WTC11 (cell line): ENCODE data around the gene VTN. TPM values are rescaled to one million over a fixed set of nuclear protein-coding genes. Genes with fewer than 3 reads are reported as not detected.

Experiments used
- ATAC-seq: fragments of 200-7000 bp; cut with Tn5 transposase; 2 replicates; pipeline ENCODE4 v1.10.0; 2021; ENCODE audit warnings: mild to moderate bottlenecking, moderate library complexity
- CTCF ChIA-PET: fragments of 300-600 bp; sonication (Branson Sonifier 250); formaldehyde crosslinking; loops from one replicate; lab custom pipeline; 2021; ENCODE audit warnings: antibody characterized with exemption; lab: Charles Lee
- POLR2A ChIA-PET: fragments of 350-600 bp; sonication (Branson Sonifier 250); formaldehyde crosslinking; loops from one replicate; lab custom pipeline; 2021; ENCODE audit warnings: antibody characterized with exemption; lab: Charles Lee
- DNase-seq: peaks from one replicate; pipeline ENCODE4 v3.0.0; 2021; ENCODE audit warnings: low spot score
- H3K27ac Mint-ChIP-seq: 2 replicates; pipeline ENCODE4 v1.8.0; 2021; ENCODE audit warnings: mixed read lengths
- H3K27me3 Mint-ChIP-seq: 2 replicates; pipeline ENCODE4 v1.8.0; 2021; ENCODE audit warnings: low read depth, mild to moderate bottlenecking, moderate library complexity, mixed read lengths
- H3K36me3 Mint-ChIP-seq: 2 replicates; pipeline ENCODE4 v1.8.0; 2021; ENCODE audit warnings: mixed read lengths
- H3K4me1 Mint-ChIP-seq: 2 replicates; pipeline ENCODE4 v1.8.0; 2022; ENCODE audit warnings: mixed read lengths
- H3K4me3 Mint-ChIP-seq: 2 replicates; pipeline ENCODE4 v1.8.0; 2021; ENCODE audit warnings: mild to moderate bottlenecking, moderate library complexity, mixed read lengths
- H3K9me3 Mint-ChIP-seq: 2 replicates; pipeline ENCODE4 v1.8.0; 2021; ENCODE audit warnings: mixed read lengths
- CBFB ChIP-seq: sonication (generic); formaldehyde crosslinking; IDR thresholded peaks from 2 replicates; pipeline ENCODE4 v1.8.1; 2022; ENCODE audit warnings: mild to moderate bottlenecking, low read depth, missing genetic modification reagents
- EMX1 ChIP-seq: fragments of 250-450 bp; sonication (Bioruptor Pico); IDR thresholded peaks from 2 replicates; pipeline ENCODE4 v1.8.0; 2021; ENCODE audit warnings: mild to moderate bottlenecking
- ESRRA ChIP-seq: sonication (generic); formaldehyde crosslinking; IDR thresholded peaks from 2 replicates; pipeline ENCODE4 v1.8.1; 2022; ENCODE audit warnings: mild to moderate bottlenecking, missing genetic modification reagents, borderline replicate concordance
- FOXP1 ChIP-seq: sonication (generic); formaldehyde crosslinking; IDR thresholded peaks from 2 replicates; pipeline ENCODE4 v1.8.0; 2022; ENCODE audit warnings: missing genetic modification reagents, mild to moderate bottlenecking, moderate library complexity, borderline replicate concordance
- NR3C1 ChIP-seq: sonication (generic); formaldehyde crosslinking; conservative IDR thresholded peaks from 2 replicates; pipeline ENCODE4 v1.8.1; 2023; ENCODE audit warnings: low read depth, mild to moderate bottlenecking, missing genetic modification reagents
- OVOL2 ChIP-seq: fragments of 250-450 bp; sonication (Bioruptor Pico); IDR thresholded peaks from 2 replicates; pipeline ENCODE4 v1.9.0; 2021; ENCODE audit warnings: mild to moderate bottlenecking, borderline replicate concordance
- PRRX2 ChIP-seq: fragments of 250-450 bp; sonication (Bioruptor Pico); IDR thresholded peaks from 2 replicates; pipeline ENCODE4 v1.8.0; 2021; ENCODE audit warnings: mild to moderate bottlenecking
- SP1 ChIP-seq: sonication (generic); formaldehyde crosslinking; conservative IDR thresholded peaks from 2 replicates; pipeline ENCODE4 v1.8.1; 2022; ENCODE audit warnings: missing genetic modification reagents
- TEAD4 ChIP-seq: sonication (generic); formaldehyde crosslinking; IDR thresholded peaks from 2 replicates; pipeline ENCODE4 v1.8.0; 2022; ENCODE audit warnings: mild to moderate bottlenecking, missing genetic modification reagents
- TP53 ChIP-seq: sonication (generic); formaldehyde crosslinking; IDR thresholded peaks from 2 replicates; pipeline ENCODE4 v1.8.1; 2023; ENCODE audit warnings: mild to moderate bottlenecking, missing genetic modification reagents
- ZNF263 ChIP-seq: sonication (generic); formaldehyde crosslinking; IDR thresholded peaks from 2 replicates; pipeline ENCODE4 v1.8.1; 2022; ENCODE audit warnings: low read depth, mild to moderate bottlenecking, moderate library complexity, missing genetic modification reagents
- ZNF416 ChIP-seq: fragments of 250-450 bp; sonication (Bioruptor Pico); IDR thresholded peaks from 2 replicates; pipeline ENCODE4 v1.9.0; 2021; ENCODE audit warnings: mild to moderate bottlenecking, inconsistent platforms
- total RNA-seq: library from RNA; stranded (reverse); gene quantifications from 3 replicates; pipeline ENCODE4 v1.2.3, GENCODE V29; 2021
- TF ChIP-seq, protein P1 (sequence below): sonication (generic); formaldehyde crosslinking; IDR thresholded peaks from 2 replicates; pipeline ENCODE4 v1.8.1; 2023; ENCODE audit warnings: mild to moderate bottlenecking, missing genetic modification reagents
- TF ChIP-seq, protein P2 (sequence below): sonication (generic); formaldehyde crosslinking; IDR thresholded peaks from 2 replicates; pipeline ENCODE4 v1.8.0; 2022; ENCODE audit warnings: mild to moderate bottlenecking, missing genetic modification reagents
- TF ChIP-seq, protein P3 (sequence below): fragments of 200-600 bp; IDR thresholded peaks from 2 replicates; pipeline ENCODE4 v1.8.0; 2022; ENCODE audit warnings: antibody characterized with exemption
- TF ChIP-seq, protein P4 (sequence below): fragments of 250-450 bp; sonication (Bioruptor Pico); conservative IDR thresholded peaks from 2 replicates; pipeline ENCODE4 v1.9.0; 2021; ENCODE audit warnings: mild to moderate bottlenecking
- TF ChIP-seq, protein P5 (sequence below): sonication (generic); formaldehyde crosslinking; IDR thresholded peaks from 2 replicates; pipeline ENCODE4 v1.8.1; 2022; ENCODE audit warnings: missing genetic modification reagents, borderline replicate concordance
- TF ChIP-seq, protein P6 (sequence below): sonication (generic); formaldehyde crosslinking; IDR thresholded peaks from 2 replicates; pipeline ENCODE4 v1.8.1; 2023; ENCODE audit warnings: mild to moderate bottlenecking, missing genetic modification reagents
- TF ChIP-seq, protein P7 (sequence below): sonication (generic); formaldehyde crosslinking; IDR thresholded peaks from 2 replicates; pipeline ENCODE4 v1.8.0; 2022; ENCODE audit warnings: missing genetic modification reagents

VTN gene
- total RNA-seq, 1 experiment from 2014 or later = 1.6 TPM

DNA sequence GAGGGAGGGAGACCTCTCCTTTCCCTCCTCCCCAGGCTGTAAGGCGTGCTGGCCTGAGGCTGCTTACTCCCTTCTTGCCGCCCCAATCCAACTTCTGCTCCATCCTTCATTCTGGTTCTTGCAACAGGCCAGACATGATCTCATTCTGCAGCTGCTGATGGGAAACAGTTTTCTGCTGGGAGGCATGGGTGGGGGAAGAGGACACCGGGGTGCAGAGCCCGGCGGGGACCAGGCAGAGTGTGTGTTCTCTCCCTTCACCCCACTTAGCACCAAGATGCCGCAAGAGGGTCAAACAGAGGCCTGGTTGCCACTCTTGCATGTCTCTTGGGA, 2.8 kb upstream of the VTN start (continued):
- TF ChIP-seq ZNF263 (CRISPR knock-in tag) = no peak
- TF ChIP-seq TP53 (CRISPR knock-in tag) = no peak
- TF ChIP-seq TEAD4 (CRISPR knock-in tag) = no peak
- TF ChIP-seq, protein P1, sequence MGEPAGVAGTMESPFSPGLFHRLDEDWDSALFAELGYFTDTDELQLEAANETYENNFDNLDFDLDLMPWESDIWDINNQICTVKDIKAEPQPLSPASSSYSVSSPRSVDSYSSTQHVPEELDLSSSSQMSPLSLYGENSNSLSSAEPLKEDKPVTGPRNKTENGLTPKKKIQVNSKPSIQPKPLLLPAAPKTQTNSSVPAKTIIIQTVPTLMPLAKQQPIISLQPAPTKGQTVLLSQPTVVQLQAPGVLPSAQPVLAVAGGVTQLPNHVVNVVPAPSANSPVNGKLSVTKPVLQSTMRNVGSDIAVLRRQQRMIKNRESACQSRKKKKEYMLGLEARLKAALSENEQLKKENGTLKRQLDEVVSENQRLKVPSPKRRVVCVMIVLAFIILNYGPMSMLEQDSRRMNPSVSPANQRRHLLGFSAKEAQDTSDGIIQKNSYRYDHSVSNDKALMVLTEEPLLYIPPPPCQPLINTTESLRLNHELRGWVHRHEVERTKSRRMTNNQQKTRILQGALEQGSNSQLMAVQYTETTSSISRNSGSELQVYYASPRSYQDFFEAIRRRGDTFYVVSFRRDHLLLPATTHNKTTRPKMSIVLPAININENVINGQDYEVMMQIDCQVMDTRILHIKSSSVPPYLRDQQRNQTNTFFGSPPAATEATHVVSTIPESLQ = no peak

DNA sequence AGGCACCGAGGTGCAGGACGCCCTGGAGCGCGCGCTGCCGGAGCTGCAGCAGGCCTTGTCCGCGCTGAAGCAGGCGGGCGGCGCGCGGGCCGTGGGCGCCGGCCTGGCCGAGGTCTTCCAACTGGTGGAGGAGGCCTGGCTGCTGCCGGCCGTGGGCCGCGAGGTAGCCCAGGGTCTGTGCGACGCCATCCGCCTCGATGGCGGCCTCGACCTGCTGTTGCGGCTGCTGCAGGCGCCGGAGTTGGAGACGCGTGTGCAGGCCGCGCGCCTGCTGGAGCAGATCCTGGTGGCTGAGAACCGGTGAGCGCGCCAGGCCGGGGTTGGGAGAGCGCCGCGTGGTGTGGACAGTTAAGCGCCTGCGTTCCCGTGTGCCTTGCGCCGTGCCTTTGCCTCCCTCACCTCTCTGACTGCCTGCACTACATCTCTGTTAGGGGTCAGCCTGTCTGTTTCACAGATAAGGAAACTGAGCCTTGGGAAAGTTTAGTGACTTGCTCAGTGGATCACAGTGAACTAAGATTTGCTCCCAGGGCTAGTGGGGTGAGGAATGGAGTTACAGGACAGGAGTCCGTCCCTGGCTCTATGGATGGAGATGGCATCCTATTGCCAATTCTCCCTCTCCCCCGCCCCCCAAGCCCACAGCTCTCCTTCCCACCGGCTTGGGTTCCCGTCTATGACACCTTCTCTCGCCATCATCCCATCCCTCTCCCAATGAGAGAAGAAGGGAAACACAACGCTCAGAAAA, 2.3 kb upstream of the VTN start:
- CTCF ChIA-PET = interaction anchor here (0.6 to 2.4 kb wide), 4 partner anchors 36 to 89 kb away, joined by 4 to 15 read pairs (median 5); partner anchors contain the start of genes IFT20 and TNFAIP1
- no peak for ATAC-seq
- TF ChIP-seq OVOL2 (CRISPR knock-in tag) = no peak
- TF ChIP-seq NR3C1 (CRISPR knock-in tag) = 0 out of 2 replicates have a peak, but pooled peaks have one; percentile 74
- TF ChIP-seq, protein P2, sequence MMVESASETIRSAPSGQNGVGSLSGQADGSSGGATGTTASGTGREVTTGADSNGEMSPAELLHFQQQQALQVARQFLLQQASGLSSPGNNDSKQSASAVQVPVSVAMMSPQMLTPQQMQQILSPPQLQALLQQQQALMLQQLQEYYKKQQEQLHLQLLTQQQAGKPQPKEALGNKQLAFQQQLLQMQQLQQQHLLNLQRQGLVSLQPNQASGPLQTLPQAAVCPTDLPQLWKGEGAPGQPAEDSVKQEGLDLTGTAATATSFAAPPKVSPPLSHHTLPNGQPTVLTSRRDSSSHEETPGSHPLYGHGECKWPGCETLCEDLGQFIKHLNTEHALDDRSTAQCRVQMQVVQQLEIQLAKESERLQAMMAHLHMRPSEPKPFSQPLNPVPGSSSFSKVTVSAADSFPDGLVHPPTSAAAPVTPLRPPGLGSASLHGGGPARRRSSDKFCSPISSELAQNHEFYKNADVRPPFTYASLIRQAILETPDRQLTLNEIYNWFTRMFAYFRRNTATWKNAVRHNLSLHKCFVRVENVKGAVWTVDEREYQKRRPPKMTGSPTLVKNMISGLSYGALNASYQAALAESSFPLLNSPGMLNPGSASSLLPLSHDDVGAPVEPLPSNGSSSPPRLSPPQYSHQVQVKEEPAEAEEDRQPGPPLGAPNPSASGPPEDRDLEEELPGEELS (CRISPR knock-in tag) = 0 out of 2 replicates have a peak, but pooled peaks have one; percentile 47
- TF ChIP-seq, protein P3, sequence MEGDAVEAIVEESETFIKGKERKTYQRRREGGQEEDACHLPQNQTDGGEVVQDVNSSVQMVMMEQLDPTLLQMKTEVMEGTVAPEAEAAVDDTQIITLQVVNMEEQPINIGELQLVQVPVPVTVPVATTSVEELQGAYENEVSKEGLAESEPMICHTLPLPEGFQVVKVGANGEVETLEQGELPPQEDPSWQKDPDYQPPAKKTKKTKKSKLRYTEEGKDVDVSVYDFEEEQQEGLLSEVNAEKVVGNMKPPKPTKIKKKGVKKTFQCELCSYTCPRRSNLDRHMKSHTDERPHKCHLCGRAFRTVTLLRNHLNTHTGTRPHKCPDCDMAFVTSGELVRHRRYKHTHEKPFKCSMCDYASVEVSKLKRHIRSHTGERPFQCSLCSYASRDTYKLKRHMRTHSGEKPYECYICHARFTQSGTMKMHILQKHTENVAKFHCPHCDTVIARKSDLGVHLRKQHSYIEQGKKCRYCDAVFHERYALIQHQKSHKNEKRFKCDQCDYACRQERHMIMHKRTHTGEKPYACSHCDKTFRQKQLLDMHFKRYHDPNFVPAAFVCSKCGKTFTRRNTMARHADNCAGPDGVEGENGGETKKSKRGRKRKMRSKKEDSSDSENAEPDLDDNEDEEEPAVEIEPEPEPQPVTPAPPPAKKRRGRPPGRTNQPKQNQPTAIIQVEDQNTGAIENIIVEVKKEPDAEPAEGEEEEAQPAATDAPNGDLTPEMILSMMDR = no peak
- TF ChIP-seq PRRX2 (CRISPR knock-in tag) = no peak
- TF ChIP-seq FOXP1 (CRISPR knock-in tag) = 0 out of 2 replicates have a peak, but pooled peaks have one; percentile 15
- no peak for TF ChIP-seq EMX1 (CRISPR knock-in tag)
- TF ChIP-seq, protein P4, sequence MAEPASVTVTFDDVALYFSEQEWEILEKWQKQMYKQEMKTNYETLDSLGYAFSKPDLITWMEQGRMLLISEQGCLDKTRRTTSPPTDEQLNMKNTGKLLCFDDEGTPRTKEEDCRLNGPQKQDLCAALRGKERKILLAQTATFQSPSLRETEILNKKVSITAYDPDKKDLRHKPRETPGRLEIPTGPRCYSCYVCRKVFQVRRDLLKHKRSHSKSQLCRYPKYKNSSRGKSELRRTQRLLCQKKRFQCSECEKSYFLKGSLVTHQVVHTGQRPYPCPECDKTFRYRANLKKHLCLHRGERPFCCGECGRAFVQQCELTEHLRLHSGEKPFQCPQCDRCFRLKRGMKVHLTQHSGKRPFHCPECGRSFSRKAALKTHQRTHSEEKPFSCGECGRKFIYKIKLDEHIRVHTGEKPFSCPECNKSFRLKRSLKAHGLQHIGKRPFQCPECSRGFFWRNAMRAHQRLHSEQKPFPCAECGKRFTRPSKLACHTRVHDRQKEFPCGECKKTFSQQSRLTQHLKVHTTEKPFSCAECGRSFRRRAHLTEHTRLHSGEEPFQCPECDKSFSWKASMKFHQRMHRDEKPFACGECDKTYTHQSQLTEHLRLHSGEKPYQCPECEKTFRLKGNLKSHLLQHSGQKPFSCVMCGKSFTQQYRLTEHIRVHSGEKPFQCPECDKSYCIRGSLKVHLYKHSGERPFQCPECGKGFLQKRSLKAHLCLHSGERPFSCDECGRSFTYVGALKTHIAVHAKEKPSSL (CRISPR knock-in tag) = no peak
- TF ChIP-seq CBFB (CRISPR knock-in tag) = 0 out of 2 replicates have a peak, but pooled peaks have one; percentile 28
- TF ChIP-seq ESRRA (CRISPR knock-in tag) = 0 out of 2 replicates have a peak, but pooled peaks have one; percentile 31
- TF ChIP-seq, protein P5, sequence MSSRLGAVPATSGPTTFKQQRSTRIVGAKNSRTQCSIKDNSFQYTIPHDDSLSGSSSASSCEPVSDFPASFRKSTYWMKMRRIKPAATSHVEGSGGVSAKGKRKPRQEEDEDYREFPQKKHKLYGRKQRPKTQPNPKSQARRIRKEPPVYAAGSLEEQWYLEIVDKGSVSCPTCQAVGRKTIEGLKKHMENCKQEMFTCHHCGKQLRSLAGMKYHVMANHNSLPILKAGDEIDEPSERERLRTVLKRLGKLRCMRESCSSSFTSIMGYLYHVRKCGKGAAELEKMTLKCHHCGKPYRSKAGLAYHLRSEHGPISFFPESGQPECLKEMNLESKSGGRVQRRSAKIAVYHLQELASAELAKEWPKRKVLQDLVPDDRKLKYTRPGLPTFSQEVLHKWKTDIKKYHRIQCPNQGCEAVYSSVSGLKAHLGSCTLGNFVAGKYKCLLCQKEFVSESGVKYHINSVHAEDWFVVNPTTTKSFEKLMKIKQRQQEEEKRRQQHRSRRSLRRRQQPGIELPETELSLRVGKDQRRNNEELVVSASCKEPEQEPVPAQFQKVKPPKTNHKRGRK (CRISPR knock-in tag) = no peak
- TF ChIP-seq, protein P6, sequence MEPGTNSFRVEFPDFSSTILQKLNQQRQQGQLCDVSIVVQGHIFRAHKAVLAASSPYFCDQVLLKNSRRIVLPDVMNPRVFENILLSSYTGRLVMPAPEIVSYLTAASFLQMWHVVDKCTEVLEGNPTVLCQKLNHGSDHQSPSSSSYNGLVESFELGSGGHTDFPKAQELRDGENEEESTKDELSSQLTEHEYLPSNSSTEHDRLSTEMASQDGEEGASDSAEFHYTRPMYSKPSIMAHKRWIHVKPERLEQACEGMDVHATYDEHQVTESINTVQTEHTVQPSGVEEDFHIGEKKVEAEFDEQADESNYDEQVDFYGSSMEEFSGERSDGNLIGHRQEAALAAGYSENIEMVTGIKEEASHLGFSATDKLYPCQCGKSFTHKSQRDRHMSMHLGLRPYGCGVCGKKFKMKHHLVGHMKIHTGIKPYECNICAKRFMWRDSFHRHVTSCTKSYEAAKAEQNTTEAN (CRISPR knock-in tag) = no peak
- TF ChIP-seq ZNF416 (CRISPR knock-in tag) = no peak
- no peak for TF ChIP-seq SP1
- TF ChIP-seq, protein P7, sequence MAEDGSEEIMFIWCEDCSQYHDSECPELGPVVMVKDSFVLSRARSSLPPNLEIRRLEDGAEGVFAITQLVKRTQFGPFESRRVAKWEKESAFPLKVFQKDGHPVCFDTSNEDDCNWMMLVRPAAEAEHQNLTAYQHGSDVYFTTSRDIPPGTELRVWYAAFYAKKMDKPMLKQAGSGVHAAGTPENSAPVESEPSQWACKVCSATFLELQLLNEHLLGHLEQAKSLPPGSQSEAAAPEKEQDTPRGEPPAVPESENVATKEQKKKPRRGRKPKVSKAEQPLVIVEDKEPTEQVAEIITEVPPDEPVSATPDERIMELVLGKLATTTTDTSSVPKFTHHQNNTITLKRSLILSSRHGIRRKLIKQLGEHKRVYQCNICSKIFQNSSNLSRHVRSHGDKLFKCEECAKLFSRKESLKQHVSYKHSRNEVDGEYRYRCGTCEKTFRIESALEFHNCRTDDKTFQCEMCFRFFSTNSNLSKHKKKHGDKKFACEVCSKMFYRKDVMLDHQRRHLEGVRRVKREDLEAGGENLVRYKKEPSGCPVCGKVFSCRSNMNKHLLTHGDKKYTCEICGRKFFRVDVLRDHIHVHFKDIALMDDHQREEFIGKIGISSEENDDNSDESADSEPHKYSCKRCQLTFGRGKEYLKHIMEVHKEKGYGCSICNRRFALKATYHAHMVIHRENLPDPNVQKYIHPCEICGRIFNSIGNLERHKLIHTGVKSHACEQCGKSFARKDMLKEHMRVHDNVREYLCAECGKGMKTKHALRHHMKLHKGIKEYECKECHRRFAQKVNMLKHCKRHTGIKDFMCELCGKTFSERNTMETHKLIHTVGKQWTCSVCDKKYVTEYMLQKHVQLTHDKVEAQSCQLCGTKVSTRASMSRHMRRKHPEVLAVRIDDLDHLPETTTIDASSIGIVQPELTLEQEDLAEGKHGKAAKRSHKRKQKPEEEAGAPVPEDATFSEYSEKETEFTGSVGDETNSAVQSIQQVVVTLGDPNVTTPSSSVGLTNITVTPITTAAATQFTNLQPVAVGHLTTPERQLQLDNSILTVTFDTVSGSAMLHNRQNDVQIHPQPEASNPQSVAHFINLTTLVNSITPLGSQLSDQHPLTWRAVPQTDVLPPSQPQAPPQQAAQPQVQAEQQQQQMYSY (CRISPR knock-in tag) = peak; percentile 40; the same call in 1 of the 2 replicates

More for the DNA sequence above, 2.3 kb upstream of the VTN start:
- Mint-ChIP-seq H3K27ac (no peak overlapping the region), H3K36me3 (no peaks in the 10 kb centered on the region), H3K9me3 (no peaks in the 10 kb centered on the region), H3K4me3 (peak overlapping the region; percentile 58), H3K4me1 (peaks cover 21% of the 10 kb centered on the region), H3K27me3 (peaks cover 45% of the 10 kb centered on the region)
- POLR2A ChIA-PET = no interaction called here
- DNase-seq = peak; percentile 33
